Amniotic epithelial cell (primary cell): ENCODE results near the gene AFAP1.

Source experiments
- DNase-seq: peaks from one replicate; pipeline ENCODE4 v3.0.0-alpha.2; 2010; ENCODE audit warnings: low read depth

AFAP1 gene, protein sequence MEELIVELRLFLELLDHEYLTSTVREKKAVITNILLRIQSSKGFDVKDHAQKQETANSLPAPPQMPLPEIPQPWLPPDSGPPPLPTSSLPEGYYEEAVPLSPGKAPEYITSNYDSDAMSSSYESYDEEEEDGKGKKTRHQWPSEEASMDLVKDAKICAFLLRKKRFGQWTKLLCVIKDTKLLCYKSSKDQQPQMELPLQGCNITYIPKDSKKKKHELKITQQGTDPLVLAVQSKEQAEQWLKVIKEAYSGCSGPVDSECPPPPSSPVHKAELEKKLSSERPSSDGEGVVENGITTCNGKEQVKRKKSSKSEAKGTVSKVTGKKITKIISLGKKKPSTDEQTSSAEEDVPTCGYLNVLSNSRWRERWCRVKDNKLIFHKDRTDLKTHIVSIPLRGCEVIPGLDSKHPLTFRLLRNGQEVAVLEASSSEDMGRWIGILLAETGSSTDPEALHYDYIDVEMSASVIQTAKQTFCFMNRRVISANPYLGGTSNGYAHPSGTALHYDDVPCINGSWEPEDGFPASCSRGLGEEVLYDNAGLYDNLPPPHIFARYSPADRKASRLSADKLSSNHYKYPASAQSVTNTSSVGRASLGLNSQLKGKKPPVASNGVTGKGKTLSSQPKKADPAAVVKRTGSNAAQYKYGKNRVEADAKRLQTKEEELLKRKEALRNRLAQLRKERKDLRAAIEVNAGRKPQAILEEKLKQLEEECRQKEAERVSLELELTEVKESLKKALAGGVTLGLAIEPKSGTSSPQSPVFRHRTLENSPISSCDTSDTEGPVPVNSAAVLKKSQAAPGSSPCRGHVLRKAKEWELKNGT

DNA sequence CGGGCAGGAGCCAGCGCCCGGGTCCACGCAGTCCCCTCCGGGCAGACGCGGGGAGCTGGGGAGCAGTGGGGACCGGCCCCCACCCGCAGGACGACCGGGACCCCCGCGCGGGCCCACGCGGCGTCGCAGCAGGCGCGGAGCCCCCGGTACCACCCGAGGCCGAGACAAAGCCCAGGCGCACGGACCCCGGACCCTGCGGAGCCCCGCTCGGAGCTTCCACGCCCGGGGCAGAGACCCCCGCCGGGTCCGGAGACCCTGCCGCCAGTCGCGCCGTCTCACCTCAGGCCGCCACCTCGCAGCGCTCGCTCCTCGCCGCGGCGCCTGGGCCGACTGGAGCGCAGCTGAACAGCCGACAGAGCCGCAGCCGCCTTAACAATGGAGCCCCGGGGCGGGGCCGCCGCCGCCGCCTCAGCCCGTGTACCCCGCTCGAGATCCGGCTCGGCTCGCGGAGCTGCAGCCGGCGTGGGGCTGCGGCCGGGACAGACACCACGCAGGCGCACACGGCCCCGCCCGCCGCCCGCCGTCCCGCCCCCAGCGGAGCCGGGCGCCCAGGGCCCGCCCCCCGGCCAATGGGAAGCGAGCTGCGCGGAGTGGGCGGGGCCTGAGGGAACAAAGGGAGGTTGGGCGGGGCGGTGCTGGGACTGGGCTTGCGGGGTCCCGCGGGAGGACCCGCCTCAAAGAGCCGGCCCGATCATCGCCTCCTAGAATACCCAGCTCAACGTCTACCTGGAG lies at the start of gene AFAP1:
Gene AFAP1 (minus strand): TSS at position 485 of the 732 bp plus-strand sequence. CDS start 67,783 bp downstream, outside the sequence.
- DNase-seq, result peak; percentile 73

DNA sequence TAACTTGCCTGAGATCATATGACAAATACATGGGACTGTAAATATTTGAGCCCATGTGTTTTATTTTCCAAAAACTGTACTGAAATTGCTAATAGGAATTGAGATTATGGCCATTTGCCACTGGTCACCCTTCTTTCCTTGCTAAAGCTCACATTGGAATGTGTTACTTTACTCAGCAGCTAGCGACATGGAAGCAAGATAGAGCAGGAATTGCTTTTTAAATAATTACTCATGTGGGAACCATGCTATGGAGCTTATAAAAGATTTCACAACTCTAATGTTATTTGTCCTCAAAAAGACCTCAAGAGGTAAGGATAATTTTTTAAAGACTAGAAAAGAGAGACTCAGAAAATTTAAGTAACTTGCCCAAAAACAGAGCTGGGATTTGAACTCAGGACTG lies 48.8 kb upstream of the AFAP1 start:
- peak; percentile 53 for DNase-seq

DNA sequence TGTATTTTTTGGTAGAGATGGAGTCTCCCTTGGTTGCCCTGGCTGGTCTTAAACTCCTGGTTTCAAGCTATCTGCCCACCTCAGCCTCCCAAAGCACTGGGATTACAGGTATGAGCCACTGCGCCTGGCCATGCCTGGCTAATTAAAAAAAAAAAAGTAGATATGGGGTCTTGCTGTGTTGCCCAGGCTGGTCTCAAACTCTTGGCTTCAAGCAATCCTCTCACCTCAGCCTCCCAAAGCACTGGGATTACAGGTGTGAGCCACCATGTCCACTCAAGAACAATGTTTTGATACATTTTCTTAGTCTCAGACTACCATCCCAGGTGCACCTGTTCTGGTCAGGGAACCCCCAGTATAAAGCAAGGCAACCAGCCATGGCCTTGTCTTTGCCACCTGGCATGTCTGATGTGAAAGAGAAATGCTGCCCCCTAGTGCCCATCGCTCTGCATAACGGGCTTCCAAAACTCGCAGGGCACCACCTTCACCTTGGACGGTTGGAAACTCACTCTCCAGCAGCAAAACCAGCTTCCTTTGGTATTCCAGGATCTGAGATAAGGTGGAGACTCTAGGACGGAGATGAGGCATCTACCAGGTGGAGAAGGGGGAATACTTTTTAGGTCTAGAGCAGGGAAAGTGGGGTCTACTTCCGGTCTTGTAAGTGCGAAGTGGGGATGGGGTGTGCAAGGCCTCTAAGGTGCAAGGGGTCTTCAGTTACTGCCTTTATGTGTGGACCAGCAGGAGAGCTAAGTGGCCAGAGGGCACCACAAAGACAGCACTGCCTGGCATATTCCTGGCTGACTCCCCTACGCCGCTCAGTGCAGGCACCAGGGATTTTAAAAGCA lies 47.7 kb upstream of the AFAP1 start:
- peak; percentile 62 for DNase-seq

DNA sequence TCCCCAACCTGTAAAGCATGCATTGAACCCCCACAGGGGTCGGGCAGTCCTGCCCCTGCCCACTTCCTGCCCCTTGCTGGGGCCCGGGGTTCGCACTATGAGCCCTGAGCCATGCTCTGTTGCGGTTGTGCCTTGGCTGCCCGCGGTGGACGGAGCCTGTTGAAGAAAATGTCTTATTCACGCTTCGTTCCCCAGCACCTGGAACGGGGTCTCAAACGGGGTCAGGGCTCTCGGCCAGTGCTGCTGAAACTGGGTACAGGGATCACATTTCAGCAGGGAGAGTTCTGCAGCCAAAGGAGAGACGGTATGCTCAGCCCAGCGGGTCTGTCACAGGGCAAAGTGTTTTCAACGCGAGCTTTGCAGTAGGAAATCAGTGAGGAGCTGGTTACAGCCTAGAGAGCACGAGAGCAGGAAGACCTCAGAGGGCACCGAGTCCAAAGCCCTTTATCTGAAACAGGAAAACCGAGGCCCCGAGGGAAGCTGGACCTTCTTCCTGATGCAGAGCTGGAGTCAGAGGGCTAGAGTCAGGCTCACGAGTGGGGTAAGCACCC lies 46.3 kb upstream of the AFAP1 start:
- no peak for DNase-seq

DNA sequence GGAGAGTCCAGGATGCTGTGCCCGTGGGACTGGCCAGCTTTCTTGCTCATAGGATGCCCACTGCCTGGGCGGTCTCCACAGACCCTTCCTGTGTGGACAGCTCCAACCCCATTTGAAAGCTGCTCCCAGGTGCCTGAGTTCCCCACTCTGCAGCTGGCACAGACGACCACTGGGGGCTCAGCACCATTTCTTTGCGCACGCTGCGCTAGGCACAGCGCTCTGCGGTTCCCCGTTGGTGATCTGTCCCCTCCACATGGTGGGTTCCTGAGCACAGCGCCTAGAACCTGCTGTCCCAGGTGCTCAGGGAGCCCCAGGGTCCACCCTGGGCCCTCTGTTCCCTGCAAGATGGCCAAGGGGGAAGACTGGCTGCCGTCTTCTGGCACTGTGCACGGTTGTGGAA lies 45.4 kb upstream of the AFAP1 start:
- no peak for DNase-seq

DNA sequence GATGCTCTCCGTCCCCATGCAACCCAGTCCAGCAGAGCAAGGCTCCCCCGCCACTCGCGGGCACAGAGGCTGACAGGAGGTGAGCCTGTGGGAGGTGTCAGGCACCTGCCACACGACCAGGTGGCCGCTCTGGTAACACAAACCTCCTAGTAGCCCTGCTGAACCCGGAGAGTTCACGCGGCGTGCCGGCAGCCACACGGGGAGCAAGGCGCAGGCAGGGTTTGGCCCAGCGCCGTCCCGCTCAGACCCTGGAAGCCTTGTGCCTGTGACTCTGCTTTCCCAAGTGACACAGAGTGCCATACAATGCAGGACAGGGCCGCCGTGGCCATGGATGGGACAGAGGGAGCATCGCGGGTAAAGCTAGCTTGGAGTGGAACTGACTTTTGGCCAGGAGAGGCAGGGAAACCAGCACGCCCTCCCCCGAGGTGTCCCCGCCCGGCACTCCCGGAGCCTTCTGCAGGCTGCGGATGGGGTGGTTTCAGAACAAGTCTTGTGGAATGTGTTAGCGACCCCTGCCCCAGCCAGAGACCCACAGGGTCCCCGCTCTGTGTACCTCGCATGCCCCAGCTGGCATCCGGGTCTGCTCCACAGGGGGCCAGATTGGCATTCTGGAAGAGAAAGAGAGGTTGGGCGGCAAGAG lies 44.7 kb upstream of the AFAP1 start:
- no peak for DNase-seq

DNA sequence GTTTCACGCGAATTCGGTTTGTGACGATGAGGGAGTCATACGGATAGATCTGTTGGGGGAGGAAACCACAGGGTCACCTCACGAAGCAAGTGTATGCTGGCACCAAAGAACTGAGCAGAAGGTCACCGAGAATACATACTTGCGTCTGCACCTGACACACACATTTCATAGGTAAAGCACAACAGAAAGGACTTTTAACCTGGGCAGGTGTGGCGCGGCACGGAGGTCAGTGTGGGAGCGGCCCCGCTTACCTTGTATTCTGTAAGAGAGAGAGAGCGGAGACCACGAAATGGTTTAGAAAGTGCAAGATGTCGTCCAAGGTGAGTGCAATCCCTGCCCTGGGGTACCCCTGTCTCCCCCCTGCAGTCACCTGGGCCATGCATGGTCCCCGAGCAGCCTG lies 43.6 kb upstream of the AFAP1 start:
- DNase-seq, result no peak

DNA sequence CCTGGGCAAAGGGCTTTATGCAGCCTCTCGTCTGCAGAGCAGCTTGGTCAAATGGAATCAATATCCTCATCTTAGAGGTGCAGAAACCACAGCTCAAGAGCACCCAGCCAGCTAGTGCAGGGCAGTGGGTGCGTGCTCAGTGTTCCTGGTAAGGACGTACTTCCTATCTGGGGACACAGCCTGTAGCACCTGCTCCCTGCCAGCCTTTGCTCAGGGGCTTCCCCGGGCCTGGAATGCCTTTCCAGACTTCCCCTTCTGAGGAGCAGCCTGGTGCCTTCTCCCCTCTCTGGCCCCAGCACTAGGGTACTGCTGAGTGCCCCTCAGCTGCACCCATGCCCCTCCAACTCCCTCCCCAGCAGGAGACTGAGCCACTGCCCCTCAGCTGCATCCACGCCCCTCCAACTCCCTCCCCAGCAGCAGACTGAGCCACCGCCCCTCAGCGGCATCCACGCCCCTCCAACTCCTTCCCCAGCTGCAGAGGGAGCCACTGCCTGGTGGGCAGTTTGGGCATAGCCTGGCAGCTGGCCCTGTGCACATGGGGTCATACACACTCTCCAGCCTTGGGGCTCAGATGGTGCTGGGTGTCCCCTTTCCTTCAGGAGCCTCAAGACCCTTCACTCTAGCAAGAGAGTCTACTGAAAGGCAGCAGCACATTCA lies 42.2 kb upstream of the AFAP1 start:
- no peak for DNase-seq

DNA sequence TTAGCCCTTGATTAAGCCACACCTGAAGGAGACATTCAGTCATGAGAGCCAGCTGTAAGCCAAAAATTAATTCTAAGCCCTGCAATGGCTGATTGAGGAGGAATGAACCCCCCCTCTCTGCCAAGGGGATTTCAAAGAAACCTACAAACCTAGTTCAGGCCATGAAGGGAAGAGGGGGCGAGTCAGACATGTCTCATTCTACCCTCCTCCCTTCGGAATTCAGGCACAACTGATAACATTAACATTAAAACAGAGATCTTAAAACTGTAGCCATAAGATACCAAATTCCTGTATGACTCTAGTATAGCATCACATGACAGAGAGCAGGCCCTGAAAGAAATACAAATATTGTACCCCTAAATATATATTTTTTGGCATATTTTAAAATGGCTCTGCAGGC lies 40.4 kb upstream of the AFAP1 start:
- DNase-seq, result no peak

DNA sequence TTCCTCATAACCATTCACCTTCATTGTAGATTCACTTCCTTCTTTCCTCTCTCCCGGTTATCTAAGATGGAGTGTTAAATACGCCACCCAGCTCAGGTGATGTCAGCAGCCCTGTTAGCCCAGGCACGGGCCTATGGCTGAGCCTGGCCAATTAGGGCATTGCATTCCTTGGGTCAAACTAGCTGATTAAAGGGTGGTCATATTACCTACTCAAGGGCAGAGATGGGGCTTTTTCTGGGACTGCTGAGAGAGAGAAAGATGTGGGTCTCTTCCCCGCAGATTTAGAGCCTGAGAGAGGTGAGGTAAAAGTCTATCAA lies 39.9 kb upstream of the AFAP1 start:
- no peak for DNase-seq

DNA sequence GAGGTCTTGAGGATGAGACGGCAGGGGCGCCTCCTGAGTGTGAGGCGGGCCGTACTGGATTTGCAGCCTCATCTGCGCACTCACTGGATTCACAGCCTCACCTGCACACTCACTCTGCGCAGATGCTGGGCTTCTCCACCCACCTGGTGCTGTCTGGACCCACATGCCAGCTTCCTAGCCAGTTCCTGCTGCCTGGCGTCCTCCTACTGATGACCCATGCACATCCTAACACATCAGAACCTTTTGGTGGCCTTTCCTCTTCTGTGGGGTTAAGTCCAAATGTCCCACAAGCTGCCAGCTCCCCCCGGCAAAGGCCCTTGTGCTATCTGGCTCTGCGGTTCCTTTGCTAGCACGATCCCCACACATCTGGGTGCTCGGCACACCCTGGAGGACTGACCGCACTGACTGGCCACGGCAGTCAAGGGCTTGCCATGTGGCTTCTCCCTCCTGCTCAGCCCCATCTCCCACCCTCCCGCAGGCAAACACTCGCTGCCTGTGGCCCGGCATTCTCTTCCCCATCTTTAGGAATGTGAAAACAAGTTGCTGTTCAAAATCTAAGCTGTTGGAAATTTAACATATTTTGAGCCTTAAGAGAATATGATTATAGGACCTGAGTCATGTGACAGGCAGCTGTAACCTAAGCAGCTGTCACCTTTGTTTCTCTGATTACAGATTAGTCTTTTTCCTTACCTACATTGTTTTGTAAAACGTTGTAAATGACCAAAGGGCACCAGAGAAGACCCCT lies 39.4 kb upstream of the AFAP1 start:
- DNase-seq, result no peak

DNA sequence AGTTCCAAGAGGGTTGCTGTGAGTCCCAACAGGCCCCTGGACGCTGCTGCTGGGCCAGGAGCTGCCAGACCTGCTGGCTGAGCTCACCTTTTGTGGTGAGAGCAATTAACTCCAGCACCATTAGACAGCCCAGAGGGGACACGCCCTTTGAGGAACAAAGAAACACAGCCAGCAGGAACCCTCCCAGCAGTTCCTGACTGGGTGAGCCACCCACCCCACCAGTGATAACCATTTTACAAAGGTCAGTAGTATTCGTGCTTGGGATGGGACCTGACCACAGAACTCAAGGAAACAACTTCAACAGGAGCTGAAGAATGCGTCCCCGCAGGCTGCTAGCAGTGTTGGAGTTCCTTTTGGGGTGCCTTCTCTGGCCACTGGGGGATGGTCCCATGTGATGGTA lies 38.8 kb upstream of the AFAP1 start:
- DNase-seq, result no peak

DNA sequence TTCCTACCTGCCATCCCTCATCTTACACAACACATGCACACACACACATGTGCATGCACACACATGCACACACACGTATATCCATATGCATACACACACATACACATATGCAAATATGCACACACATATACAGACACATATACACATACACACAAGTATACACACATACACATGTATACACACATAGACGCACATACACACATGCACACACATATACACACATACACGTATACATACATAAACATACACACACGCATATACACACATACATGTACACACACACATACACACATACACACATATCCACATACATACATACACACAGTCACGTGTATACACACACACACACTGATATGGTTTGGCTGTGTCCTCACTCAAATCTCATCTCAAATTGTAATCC lies 37.0 kb upstream of the AFAP1 start:
- no peak for DNase-seq

DNA sequence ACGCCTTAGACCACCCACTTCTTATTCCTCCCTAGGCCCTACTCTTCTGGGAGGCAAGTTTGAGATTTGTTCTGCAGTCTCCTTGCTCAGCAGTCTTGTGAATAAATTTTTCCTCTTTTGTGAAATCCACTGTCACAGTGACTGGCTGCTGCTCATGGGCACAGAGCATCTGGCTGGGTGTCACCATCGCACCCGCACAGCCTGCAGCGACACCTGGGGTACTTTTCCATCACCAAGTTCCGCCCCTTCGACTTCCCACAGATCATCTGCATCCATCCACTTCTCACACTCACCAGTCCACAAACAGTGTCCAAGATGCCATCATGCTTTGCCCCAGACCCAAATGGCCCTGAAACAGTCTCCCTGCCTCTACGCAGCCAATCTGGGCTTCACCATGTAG lies 36.4 kb upstream of the AFAP1 start:
- no peak for DNase-seq

DNA sequence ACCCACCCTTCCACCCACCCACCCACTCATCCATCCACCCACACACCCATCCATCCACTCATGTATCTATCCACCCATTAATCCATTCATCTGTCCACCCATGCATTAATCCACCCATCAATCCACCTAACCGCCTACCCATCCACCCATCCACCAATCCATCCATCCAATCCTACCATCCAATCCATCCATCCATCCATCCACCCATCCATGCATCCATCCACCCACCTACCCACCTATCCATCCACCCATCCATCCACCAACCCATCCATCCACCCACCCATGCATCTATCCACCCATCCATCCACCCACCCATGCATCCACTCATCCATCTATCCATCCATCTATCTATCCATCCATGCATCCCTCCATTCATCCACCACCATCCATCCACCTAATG lies 34.8 kb upstream of the AFAP1 start:
- no peak for DNase-seq

DNA sequence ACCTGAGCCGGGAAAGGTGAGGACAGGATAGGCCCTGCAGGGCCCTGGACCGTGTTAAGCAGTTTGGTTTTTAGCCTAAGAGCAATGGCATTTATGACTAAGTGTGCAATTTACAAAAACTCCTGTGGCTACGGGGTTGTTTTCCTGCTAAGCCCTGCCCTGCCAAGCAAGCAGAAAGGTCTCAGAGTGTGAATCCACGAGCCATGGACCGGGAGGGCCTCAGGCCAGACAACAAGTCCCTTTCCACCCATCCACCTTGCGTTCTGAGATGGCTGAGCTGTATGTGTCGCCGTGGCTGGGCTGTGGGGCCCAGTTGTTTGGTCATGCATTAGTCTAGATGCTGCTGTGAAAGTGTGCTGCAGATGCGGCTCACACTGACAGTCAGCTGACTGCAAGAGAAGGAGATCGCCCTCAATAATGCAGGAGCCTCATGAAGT lies 33.9 kb upstream of the AFAP1 start:
- DNase-seq, result peak; percentile 72

DNA sequence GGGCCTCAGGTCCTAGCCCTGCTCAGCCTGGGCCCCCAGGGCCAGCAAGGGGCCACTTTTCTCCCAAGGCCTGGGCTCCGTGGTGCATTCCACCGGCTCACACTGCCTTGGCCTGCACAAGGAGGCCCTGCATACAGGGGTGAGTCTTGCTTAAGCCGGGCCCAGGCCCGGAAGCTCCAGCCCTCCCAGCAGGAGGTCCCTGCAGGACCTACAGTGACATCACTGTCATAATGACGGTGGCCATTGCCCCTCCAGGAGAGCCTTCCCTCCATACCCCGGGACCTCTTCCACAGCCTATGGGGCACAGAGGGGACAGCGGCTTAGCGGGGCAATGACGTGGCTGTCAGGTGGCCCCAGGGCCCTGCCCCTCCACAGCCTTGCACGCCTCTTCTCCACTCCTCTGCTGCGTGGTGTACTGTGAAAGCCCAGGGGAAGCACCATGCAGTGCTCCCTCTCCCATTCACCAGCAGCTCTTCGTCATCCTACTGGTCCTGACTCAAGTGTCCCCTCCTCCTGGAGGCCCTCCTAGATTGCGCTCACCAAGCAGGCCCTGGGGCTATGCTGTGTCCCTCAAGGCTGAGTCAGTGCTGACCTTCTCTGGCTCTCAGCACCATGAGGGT lies 32.3 kb upstream of the AFAP1 start:
- DNase-seq, result no peak

DNA sequence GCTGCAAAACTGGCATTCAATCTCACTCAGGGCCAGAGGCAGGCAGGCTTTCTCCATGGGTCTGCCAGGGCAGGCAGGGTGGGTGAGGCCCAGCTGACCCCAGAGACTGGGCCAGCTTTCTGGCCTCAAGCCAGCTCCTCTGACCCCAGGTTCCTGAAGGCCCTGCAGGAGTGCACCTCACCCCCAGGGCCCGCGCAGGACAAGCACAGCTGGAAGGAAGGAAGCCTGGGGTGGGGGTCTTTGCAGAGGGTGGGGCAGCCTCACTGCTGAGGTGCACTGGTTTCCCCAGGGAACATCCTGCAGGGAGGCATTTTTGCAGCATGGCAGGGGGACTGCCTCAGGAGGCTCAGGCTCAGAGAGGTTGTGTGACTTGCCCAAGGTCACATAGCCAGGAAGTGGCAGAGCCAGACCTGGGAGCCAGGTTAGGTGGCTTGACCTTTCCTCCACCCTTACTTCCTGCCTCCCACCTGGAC lies 31.5 kb upstream of the AFAP1 start:
- DNase-seq, result no peak

DNA sequence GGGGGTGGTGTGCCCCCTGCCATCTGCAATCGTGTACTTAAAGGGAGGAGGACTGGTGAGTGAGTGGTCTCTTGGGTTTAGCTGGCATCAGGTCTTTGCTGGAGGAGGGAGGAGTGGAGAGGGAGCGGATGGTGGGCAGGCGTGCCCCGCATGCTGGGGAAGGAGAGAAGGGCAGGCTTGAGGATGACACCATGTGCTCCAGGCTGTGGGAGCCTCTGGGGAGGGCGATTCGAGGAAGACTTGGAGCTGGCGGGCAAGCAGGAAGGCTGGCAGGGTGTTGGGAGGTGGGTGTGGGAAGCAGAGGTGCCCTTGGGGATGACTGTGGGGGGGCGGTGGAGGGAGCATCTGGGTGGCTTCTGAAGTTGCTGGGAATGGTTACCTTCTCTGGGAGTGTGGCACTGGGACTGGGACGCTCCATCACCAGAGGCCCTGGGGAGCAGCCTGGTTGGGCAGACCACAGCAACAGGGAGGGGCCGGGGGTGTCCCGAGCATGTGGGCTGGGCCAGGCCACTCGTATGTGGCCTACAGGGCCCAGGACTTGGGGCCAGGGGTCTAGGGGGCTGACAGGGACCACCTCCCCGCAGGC lies 30.8 kb upstream of the AFAP1 start:
- DNase-seq, result no peak
